ENCODE data around the gene BICC1.

The BICC1 gene

GRCh38 chr10:58512491-58513187 is at the start of gene BICC1:
TSS of gene BICC1 (plus strand) at chr10:58512872. CDS start at chr10:58513144, 272 bp downstream.
- Histone ChIP-seq H3K9ac (ENCODE audit: low read depth, low read length, poor library complexity, severe bottlenecking) (no peak within 1 kb of the TSS), H3K27me3 (ENCODE audit: insufficient read depth, low read length, poor library complexity, severe bottlenecking) (no peaks in the 10 kb centered on the region), H3K4me1 (ENCODE audit: insufficient read depth, low read length, poor library complexity, severe bottlenecking) (no peaks in the 10 kb centered on the region), H3K4me2 (ENCODE audit: low read depth, low read length, poor library complexity, severe bottlenecking) (no peak within 1 kb of the TSS), H3K9me2 (replicated peaks; ENCODE audit: low read depth, low read length) (no peaks in the 10 kb centered on the region), H2AFZ (ENCODE audit: low read length) (0 out of 2 replicates have a peak within 1 kb of the TSS, but pooled peaks have one; percentile 54), H3K4me3 (ENCODE audit: low read length, poor library complexity, severe bottlenecking) (no peak within 1 kb of the TSS), H3K79me2 (ENCODE audit: insufficient read depth, low read length) (no peaks in the 10 kb centered on the region), H3K36me3 (ENCODE audit: insufficient read depth, low read length) (no peaks in the 10 kb centered on the region), H4K20me1 (ENCODE audit: insufficient read depth, low read length, poor library complexity, severe bottlenecking) (no peaks in the 10 kb centered on the region), H3K9me3 (ENCODE audit: insufficient read depth, low read depth, low read length) (no peaks in the 10 kb centered on the region), H3F3A (ENCODE audit: low read depth) (no peaks in the 10 kb centered on the region)
- TF ChIP-seq EZH2phosphoT487 (IDR thresholded peaks at IDR 0.05; ENCODE audit: borderline replicate concordance), result no peak
- TF ChIP-seq, protein P1, sequence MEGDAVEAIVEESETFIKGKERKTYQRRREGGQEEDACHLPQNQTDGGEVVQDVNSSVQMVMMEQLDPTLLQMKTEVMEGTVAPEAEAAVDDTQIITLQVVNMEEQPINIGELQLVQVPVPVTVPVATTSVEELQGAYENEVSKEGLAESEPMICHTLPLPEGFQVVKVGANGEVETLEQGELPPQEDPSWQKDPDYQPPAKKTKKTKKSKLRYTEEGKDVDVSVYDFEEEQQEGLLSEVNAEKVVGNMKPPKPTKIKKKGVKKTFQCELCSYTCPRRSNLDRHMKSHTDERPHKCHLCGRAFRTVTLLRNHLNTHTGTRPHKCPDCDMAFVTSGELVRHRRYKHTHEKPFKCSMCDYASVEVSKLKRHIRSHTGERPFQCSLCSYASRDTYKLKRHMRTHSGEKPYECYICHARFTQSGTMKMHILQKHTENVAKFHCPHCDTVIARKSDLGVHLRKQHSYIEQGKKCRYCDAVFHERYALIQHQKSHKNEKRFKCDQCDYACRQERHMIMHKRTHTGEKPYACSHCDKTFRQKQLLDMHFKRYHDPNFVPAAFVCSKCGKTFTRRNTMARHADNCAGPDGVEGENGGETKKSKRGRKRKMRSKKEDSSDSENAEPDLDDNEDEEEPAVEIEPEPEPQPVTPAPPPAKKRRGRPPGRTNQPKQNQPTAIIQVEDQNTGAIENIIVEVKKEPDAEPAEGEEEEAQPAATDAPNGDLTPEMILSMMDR (conservative IDR thresholded peaks at IDR 0.05; ENCODE audit: low read length), result no peak

DNA sequence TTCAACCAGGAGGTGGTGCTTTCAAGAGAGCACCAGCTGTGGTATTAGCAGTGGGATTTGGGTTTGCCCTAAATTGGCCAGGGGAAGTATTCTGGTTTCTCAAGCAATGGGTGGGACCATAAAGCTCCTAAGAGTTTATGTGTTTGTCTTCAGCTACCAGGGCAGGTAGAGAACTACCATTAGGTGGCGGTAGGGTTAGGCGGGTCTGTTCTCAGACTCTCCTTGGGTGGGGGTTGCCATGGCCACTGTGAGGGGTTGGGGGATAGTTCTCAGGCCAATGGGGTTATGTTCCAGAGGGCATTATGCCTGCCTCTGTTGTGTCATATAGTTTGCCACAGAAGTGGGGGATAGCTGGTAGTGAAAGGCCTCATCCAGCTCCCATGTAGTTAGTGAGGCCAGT is 47.7 kb upstream of the BICC1 start:
- no peaks in the 10 kb centered on the region for H4K20me1 ChIP-seq (ENCODE audit: insufficient read depth, low read length, poor library complexity, severe bottlenecking)
- H3K4me1 ChIP-seq (ENCODE audit: insufficient read depth, low read length, poor library complexity, severe bottlenecking), result no peaks in the 10 kb centered on the region
- H3K4me2 ChIP-seq (ENCODE audit: low read depth, low read length, poor library complexity, severe bottlenecking), result no peak overlapping the region
- H3K27me3 ChIP-seq (ENCODE audit: insufficient read depth, low read length, poor library complexity, severe bottlenecking), result no peaks in the 10 kb centered on the region
- TF ChIP-seq, protein P1 (conservative IDR thresholded peaks at IDR 0.05; ENCODE audit: low read length), result no peak
- no peak for TF ChIP-seq EZH2phosphoT487 (IDR thresholded peaks at IDR 0.05; ENCODE audit: borderline replicate concordance)
- H3K9me3 ChIP-seq (ENCODE audit: insufficient read depth, low read depth, low read length), result no peaks in the 10 kb centered on the region
- no peaks in the 10 kb centered on the region for H3K79me2 ChIP-seq (ENCODE audit: insufficient read depth, low read length)
- H3K9me2 ChIP-seq (replicated peaks; ENCODE audit: low read depth, low read length), result no peaks in the 10 kb centered on the region
- H3K4me3 ChIP-seq (ENCODE audit: low read length, poor library complexity, severe bottlenecking), result no peak overlapping the region
- no peaks in the 10 kb centered on the region for H3K36me3 ChIP-seq (ENCODE audit: insufficient read depth, low read length)
- no peaks in the 10 kb centered on the region for H3F3A ChIP-seq (ENCODE audit: low read depth)
- H2AFZ ChIP-seq (ENCODE audit: low read length), result no peak overlapping the region
- no peak overlapping the region for H3K9ac ChIP-seq (ENCODE audit: low read depth, low read length, poor library complexity, severe bottlenecking)

DNA sequence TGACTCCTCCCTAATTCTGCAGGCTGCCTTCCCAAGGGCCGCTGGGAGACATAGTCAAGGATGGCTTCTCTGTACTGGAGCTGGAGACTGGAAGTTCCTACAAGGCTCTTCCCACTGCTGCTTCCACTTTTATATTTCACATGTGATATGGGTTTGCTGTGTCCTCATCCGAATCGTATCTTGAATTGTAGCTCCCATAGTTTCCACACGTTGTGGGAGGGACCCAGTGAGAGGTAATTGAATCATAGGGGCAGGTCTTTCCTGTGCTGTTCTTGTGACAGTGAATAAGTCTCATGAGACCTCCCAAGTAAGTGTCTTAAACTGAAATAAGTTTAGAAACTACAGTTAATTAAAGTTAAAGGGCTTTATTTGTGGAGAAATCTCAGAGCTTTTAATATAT is 47.0 kb upstream of the BICC1 start:
- no peaks in the 10 kb centered on the region for H3K4me1 ChIP-seq (ENCODE audit: insufficient read depth, low read length, poor library complexity, severe bottlenecking)
- H3K4me3 ChIP-seq (ENCODE audit: low read length, poor library complexity, severe bottlenecking), result no peak overlapping the region
- H3K9me3 ChIP-seq (ENCODE audit: insufficient read depth, low read depth, low read length), result no peaks in the 10 kb centered on the region
- no peaks in the 10 kb centered on the region for H3K27me3 ChIP-seq (ENCODE audit: insufficient read depth, low read length, poor library complexity, severe bottlenecking)
- TF ChIP-seq, protein P1 (conservative IDR thresholded peaks at IDR 0.05; ENCODE audit: low read length), result no peak
- TF ChIP-seq EZH2phosphoT487 (IDR thresholded peaks at IDR 0.05; ENCODE audit: borderline replicate concordance), result no peak
- no peak overlapping the region for H3K4me2 ChIP-seq (ENCODE audit: low read depth, low read length, poor library complexity, severe bottlenecking)
- H3F3A ChIP-seq (ENCODE audit: low read depth), result no peaks in the 10 kb centered on the region
- H3K9me2 ChIP-seq (replicated peaks; ENCODE audit: low read depth, low read length), result no peaks in the 10 kb centered on the region
- H3K79me2 ChIP-seq (ENCODE audit: insufficient read depth, low read length), result no peaks in the 10 kb centered on the region
- H2AFZ ChIP-seq (ENCODE audit: low read length), result no peak overlapping the region
- no peak overlapping the region for H3K9ac ChIP-seq (ENCODE audit: low read depth, low read length, poor library complexity, severe bottlenecking)
- H4K20me1 ChIP-seq (ENCODE audit: insufficient read depth, low read length, poor library complexity, severe bottlenecking), result no peaks in the 10 kb centered on the region
- H3K36me3 ChIP-seq (ENCODE audit: insufficient read depth, low read length), result no peaks in the 10 kb centered on the region
